ENCODE results near the gene CMPK1.

Gene CMPK1

DNA sequence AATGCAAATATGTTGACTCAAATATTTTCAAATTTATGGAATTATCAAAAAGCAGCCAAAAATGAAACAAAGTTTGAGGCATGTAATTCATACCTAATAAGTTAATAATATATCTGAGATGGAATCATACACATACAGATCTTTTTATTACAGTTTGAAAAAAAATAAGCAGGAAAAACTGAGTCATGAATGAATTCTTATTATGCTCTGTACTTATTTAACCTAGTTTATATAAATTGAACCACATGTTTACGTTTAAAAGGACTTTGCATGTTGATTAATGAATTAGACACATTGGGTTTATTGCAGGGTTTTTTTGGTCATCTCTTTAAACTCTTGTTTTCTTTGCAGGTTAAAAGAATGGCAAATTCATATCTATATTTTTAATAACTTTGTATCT lies 40.9 kb downstream of the CMPK1 start:
- TF ChIP-seq GATA2 (IDR thresholded peaks at IDR 0.05; ENCODE audit: low read depth, low read length) (no peak), GATA3 (IDR thresholded peaks at IDR 0.05; ENCODE audit: low read depth, low read length) (no peak)

GRCh38 chr1:47378147-47378546 lies 44.6 kb downstream of the CMPK1 start:
- TF ChIP-seq GATA2 (IDR thresholded peaks at IDR 0.05; ENCODE audit: low read depth, low read length): no peak
- no peak for TF ChIP-seq GATA3 (IDR thresholded peaks at IDR 0.05; ENCODE audit: low read depth, low read length)

GRCh38 chr1:47380699-47381098 lies 47.1 kb downstream of the CMPK1 start:
- TF ChIP-seq GATA3 (IDR thresholded peaks at IDR 0.05; ENCODE audit: low read depth, low read length) (no peak), GATA2 (IDR thresholded peaks at IDR 0.05; ENCODE audit: low read depth, low read length) (no peak)

DNA sequence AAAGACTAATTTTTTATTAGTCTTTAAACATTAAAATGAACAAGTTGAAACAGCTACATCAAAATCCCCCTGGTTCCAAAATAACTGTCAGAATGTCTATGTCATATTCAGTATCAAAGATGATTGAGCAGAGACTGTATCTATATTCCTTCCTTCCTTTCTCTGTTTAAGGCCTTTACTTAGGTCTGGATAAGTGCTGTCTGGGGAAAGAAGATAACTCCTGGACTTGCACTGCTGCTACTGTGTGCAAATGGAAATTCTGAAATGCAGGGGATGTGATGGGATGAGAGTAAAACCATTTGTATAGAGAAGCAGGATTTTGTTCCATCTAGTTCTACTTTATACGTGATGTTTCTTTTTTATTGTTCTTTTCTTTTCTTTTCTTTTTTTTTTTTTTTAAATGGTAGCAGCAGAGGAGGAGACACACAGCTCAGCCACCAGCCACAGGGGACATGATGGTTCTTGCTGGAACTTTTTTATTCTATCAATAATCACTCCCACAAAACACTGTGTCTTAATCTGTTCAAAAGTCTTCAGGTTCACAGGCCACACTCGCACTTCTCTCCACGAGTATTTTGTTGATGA lies 48.9 kb downstream of the CMPK1 start:
- TF ChIP-seq GATA3 (IDR thresholded peaks at IDR 0.05; ENCODE audit: low read depth, low read length) (no peak), GATA2 (IDR thresholded peaks at IDR 0.05; ENCODE audit: low read depth, low read length) (no peak)

DNA sequence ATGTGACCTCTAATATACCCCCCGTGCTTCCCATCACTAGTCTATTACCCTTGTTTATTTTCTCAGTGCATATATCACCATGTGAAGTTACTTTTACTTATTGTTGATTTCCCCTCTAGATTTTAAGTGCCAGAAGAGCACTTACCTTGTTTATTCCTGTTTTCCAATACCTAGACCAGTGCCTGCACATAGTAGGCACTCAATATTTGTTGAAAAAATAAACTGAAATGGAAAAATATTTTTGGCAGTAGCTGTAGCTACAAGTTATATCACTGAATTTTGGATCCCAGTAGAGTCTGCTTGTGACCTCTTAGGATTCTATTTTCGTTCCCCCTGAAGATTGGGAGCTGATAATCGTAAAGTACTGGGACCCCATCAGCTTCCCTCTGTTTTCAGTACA lies 50.5 kb downstream of the CMPK1 start:
- TF ChIP-seq GATA3 (IDR thresholded peaks at IDR 0.05; ENCODE audit: low read depth, low read length): no peak
- no peak for TF ChIP-seq GATA2 (IDR thresholded peaks at IDR 0.05; ENCODE audit: low read depth, low read length)

GRCh38 chr1:47385020-47385419 lies 51.4 kb downstream of the CMPK1 start:
- TF ChIP-seq GATA3 (IDR thresholded peaks at IDR 0.05; ENCODE audit: low read depth, low read length) (no peak), GATA2 (IDR thresholded peaks at IDR 0.05; ENCODE audit: low read depth, low read length) (no peak)

DNA sequence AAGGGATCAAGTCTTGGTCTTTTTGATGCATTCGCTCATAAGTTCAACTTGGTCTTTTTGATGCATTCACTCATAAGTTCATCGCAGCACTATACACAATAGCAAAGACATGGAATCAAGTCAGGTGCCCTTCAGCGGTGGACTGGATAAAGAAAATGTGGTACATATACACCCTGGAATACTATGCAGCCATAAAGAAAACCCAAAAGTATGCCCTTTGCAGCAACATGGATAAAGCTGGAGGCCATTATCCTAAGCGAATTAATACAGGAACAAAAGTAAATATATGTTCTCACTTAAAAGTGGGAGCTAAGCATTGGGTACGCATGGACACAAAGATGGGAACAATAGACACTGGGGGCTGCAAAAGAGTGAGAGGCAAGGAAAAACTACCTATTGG lies 52.7 kb downstream of the CMPK1 start:
- TF ChIP-seq GATA3 (IDR thresholded peaks at IDR 0.05; ENCODE audit: low read depth, low read length) (no peak), GATA2 (IDR thresholded peaks at IDR 0.05; ENCODE audit: low read depth, low read length) (no peak)

- no peak for TF ChIP-seq GATA3 (IDR thresholded peaks at IDR 0.05; ENCODE audit: low read depth, low read length)
- TF ChIP-seq GATA2 (IDR thresholded peaks at IDR 0.05; ENCODE audit: low read depth, low read length): no peak
Measured at GRCh38 chr1:47388030-47388890, 54.7 kb downstream of the CMPK1 start.

DNA sequence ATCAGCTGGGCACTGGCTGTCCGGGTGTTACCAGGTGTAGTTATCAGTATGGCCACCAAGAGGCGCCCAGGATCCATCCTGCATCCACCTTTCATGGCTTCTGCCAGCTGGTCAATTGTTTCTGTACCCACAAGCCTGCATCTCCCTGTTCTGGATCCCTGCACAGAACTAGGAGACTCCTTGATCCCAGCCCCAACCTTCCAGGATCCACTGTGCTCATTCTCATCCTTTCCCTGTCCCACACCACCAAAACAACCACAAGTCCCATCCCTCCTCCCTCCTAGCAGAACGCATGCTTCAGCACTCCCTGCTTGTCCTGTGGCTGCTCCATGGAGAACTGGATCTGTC lies 55.3 kb downstream of the CMPK1 start:
- no peak for TF ChIP-seq GATA3 (IDR thresholded peaks at IDR 0.05; ENCODE audit: low read depth, low read length)
- no peak for TF ChIP-seq GATA2 (IDR thresholded peaks at IDR 0.05; ENCODE audit: low read depth, low read length)

GRCh38 chr1:47389731-47390130 lies 56.1 kb downstream of the CMPK1 start:
- TF ChIP-seq GATA2 (IDR thresholded peaks at IDR 0.05; ENCODE audit: low read depth, low read length) (no peak), GATA3 (IDR thresholded peaks at IDR 0.05; ENCODE audit: low read depth, low read length) (no peak)

GRCh38 chr1:47390843-47391242 lies 57.3 kb downstream of the CMPK1 start:
- no peak for TF ChIP-seq GATA3 (IDR thresholded peaks at IDR 0.05; ENCODE audit: low read depth, low read length)
- TF ChIP-seq GATA2 (IDR thresholded peaks at IDR 0.05; ENCODE audit: low read depth, low read length): no peak

DNA sequence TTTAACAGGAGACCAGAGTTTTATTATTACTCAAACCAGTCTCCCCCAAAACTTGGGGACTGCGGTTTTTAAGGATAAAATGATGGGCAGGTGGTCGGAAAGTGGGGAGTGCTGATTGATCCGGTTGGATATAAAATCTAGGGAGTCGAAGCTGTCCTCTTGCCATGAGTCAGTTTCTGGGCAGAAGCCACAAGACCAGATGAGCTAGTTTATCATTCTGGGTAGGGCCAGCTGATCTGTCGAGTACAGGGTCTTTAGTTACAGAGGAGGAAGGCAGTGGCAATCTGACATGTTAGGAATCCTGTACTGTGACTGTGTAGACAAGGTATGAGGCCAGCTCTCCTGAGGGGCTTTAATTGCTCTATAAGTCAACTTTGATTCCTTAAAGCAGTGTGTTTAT lies 59.6 kb downstream of the CMPK1 start:
- TF ChIP-seq GATA3 (IDR thresholded peaks at IDR 0.05; ENCODE audit: low read depth, low read length) (no peak), GATA2 (IDR thresholded peaks at IDR 0.05; ENCODE audit: low read depth, low read length) (no peak)

DNA sequence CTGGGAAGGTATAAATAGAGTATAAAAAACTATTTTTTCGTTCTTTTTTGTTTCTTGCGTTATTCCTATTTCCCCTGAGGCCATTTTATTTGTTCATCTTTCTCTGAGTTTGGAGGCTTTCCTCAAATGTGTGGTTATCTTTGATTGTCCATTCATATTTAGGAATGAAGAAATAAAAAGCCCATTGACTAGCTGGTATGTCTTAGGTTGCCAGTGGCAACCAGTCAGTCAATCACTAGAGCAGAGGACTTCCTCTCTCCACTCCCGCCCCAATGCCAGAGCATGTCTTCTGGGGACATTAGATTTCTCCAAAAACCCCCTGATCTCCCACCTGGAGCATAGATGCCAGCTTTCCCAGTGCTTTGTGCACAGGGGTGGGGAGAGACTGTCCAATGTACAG lies 61.8 kb downstream of the CMPK1 start:
- TF ChIP-seq GATA2 (IDR thresholded peaks at IDR 0.05; ENCODE audit: low read depth, low read length) (no peak), GATA3 (IDR thresholded peaks at IDR 0.05; ENCODE audit: low read depth, low read length) (no peak)

DNA sequence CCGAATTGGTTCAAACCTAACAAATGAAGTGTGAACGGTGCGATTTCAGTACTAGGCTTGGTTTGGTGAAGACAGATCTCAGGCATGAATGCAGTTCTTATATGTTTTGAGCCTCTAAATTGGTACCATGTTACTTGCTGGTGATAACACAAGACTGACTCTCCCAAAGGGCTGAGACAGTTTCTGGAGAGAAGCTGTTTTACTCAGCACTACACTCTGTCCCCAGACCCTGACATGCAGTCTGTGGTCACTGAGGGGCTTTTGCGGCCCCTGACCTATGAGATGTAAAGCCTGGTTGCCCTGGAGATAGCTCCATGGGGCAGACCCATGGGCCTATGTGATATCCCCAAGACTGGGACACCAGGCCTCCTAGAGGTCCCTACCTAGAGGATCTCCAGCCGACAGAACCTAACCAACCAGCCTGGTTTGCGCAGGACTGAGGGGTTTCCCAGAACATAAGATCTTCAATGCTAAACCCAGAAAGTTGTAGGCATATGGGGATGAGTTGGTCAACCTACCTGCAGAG lies 63.1 kb downstream of the CMPK1 start:
- TF ChIP-seq GATA2 (IDR thresholded peaks at IDR 0.05; ENCODE audit: low read depth, low read length) (no peak), GATA3 (IDR thresholded peaks at IDR 0.05; ENCODE audit: low read depth, low read length) (no peak)

Data from SH-SY5Y (cell line).